GM21723 (cell line): ENCODE data around the gene FGF8.

Experiments
- ATAC-seq: cut with Tn5 transposase; IDR thresholded peaks from one replicate; pipeline ENCODE4 v1.9.1; 2021; ENCODE audit warnings: mild to moderate bottlenecking, moderate library complexity; ENCODE audit not compliant: unreplicated experiment

FGF8 gene

GRCh38 chr10:101782811-101783735 lies 7.2 kb upstream of the FGF8 start, which contains the start of gene NPM3:
Gene NPM3 (minus strand): TSS chr10:101783446. CDS start chr10:101783390, 56 bp downstream.
- ATAC-seq, result peak; percentile 65

GRCh38 chr10:101781984-101782810 lies 6.3 kb upstream of the FGF8 start:
- ATAC-seq, result no peak

GRCh38 chr10:101781655-101781983 lies 5.7 kb upstream of the FGF8 start:
- no peak for ATAC-seq

GRCh38 chr10:101780818-101781654 lies 5.1 kb upstream of the FGF8 start:
- peak; percentile 37 for ATAC-seq

DNA sequence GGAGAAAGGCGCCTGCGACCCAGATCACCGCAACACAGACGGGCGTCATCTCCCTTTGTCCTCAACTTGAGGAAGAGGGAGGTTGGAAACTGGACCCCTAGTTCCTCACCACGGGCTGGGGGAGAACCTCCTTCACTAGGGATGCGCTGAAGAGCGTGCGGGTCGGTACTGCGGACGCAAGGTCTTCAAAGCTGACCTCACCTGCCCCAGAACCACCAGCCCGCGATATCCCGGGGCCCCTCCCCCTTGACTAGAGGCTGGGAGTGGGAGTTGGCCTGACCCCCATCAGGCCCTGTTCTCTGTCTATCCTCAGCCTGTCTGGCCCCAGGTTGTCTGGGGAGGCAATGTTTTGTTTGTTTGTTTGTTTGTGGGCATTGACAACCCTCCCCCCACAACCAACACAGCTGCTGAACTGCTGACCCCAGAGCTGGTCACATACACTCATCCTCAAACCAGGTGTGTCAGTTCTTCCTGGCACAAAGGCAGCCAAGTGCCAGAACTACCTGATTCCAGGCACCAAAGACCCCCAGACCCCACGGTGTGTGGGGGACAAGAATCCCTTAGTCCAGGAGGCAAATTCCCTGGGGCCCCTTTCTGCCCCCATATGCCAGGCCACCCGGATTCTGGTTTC lies 4.4 kb upstream of the FGF8 start:
- no peak for ATAC-seq

- peak; percentile 52 for ATAC-seq
These were observed 3.8 kb upstream of the FGF8 start for GRCh38 chr10:101779544-101780186.

DNA sequence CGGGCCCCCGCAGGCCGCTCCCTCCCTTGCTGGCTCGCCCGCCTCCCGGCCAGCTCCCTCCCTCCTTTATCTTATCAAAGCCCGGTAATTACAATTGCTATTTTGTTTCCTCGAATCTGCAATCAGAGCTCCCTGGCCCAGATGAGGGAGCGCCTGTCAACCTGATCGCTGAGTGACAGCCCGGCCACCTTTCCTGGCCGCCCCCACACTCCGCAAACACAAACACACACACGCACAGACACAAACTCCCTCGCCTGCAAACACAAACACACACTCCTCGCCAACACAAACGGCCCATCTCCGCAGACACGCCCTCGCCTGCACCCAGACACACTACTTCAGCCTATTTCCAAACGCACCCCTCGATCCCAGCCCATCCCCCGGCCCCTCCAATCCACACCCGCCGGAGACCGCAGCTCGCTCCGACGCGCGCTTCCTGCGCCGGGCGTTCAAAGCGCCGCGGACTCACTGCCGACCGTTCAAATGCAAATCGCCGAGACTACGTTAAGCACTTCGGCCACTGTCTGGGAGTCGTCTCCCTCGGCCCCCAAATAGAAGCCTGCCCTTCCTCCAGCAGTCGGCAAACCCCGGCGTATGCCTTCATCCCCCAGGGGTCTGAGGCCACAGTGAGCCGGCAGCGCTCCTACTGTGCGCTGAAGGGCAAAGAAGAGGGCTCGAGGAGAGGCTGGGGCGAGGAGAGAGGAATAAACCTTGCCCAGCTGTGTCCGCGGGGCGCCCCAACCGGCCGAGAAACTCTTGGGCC lies 3.0 kb upstream of the FGF8 start:
- no peak for ATAC-seq

DNA sequence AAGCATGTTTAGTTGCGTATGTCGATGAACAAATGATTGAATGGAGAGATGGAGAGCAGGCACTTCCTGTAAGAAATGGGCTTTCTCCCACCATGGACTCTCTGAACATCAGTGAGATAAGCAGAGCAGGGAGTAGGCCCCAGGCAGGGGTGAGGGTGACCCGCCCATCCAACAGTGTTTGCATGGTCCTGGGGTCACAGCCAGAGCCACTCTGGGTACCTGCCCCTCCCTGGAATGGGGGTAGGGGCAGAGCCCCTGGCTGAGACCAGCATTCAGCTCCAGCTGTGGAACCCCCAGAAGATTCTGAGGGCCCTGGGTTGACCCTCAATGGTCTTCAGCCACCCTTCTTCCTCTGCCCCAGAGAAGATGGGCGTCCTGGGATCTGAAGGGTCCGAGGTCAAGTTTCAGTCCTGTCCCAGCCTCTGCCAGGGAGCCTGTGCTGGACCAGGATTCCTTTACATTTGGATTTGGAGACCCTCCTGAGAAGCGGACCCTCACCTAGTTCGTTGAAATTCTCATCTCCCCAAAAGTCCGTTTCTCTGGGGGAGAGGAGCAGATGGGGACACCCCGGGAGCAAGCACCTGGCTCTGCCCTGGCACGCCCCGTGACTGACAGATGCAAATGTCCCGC lies 2.4 kb upstream of the FGF8 start:
- no peak for ATAC-seq

- ATAC-seq, result no peak
These were observed 1.8 kb upstream of the FGF8 start for GRCh38 chr10:101777619-101778145.

GRCh38 chr10:101776161-101776817 lies 375 bp upstream of the FGF8 start:
- no peak for ATAC-seq

GRCh38 chr10:101774589-101775272 lies 1.2 kb downstream of the FGF8 start:
- ATAC-seq, result no peak

- ATAC-seq, result no peak
These were observed 1.9 kb downstream of the FGF8 start for GRCh38 chr10:101773923-101774588.

DNA sequence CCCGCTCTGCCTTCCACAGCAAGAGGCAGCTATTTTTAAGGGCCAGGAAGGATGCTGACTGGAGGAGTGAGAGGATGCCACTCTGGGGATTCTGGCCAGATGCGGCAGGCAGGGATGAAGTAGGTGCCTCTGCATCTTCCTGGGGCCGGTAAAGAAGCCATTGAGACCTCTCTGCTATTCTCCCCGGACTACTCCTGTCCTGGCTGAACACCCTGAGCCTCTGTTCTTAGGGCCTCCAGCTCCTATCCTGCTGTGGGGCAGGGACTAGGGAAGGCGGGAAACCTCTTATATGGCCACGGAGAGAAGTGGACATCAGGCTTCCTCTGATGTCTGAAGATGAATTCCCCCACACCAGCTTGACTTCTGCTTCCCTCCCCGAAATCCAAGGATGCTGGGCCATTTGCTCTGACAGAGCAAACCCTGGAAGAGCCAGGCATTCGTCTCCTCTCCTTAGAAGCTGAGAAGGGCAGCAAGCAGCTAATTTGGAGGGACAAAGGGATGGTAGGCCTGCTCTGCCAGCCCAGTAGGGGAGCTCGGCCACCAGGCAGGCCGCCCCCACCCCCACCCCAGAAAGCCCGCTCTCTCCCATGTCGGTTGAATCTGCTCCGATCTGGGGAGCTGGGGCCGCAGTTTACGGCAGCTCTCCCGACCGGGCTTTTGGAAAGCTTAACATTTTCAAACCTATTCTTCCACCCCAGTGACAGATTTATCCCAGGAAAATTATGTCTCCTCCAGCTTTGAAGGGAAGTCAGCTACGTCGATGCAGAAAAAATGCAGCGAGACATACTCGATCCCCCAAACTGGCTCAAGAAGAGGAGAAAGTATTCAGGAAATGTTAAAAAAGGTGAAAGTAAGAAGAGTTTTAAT lies 2.8 kb downstream of the FGF8 start:
- no peak for ATAC-seq

- ATAC-seq, result no peak
These were observed 3.7 kb downstream of the FGF8 start for GRCh38 chr10:101772017-101772894.

GRCh38 chr10:101771380-101771779 lies 4.5 kb downstream of the FGF8 start:
- no peak for ATAC-seq
